ENCODE results near the gene MARK2.
"Not testable (repeated sequence)": the region's sequence is repeated elsewhere in the genome, so short reads cannot be mapped to it uniquely, and the experiment has no call there.

Gene MARK2

DNA sequence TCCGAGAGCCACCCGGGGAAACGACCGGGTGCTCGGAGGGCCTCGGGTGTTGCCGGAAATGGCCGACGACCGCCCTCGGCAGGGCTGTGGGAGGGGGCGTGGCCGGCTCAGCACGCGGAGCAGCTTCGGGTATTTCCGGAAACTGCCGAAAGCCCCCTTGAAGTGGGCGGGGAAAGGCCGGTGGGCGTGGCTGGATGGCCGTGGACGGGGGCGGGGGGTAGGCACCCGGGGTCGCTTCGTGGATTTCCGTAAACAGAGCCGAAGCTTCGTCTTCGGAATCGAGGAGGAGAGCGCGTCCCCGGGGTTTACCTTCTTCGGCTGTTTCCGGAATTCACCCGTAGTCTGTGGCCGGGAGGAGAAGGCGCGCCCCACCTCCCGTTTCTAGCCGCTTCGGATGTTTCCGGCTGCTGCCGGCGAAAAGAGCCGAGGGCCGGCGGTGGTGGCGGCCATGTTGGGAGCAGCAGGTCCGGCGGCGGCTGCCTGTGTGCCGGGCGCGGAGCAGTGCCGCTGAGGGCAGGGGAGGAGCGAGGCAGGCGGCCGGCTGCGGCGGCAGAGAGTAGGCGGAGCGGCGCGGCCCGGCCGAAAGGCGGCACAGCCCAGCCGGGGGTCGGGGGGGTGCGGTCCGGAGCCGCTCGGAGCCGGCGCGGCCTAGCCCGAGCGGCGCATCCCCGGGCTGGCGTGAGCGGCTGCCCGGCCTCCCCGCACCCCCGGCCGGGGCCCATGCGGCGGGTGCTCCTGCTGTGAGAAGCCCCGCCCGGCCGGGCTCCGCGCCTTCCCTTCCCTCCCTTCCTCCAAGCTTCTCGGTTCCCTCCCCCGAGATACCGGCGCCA lies at the start of gene MARK2:
Gene MARK2, plus strand, starts transcription at position 433 of the 830 bp plus-strand sequence. Its CDS starts 397 bp downstream, at position 830.
- DNase-seq, result peak; percentile 98 to 100

DNA sequence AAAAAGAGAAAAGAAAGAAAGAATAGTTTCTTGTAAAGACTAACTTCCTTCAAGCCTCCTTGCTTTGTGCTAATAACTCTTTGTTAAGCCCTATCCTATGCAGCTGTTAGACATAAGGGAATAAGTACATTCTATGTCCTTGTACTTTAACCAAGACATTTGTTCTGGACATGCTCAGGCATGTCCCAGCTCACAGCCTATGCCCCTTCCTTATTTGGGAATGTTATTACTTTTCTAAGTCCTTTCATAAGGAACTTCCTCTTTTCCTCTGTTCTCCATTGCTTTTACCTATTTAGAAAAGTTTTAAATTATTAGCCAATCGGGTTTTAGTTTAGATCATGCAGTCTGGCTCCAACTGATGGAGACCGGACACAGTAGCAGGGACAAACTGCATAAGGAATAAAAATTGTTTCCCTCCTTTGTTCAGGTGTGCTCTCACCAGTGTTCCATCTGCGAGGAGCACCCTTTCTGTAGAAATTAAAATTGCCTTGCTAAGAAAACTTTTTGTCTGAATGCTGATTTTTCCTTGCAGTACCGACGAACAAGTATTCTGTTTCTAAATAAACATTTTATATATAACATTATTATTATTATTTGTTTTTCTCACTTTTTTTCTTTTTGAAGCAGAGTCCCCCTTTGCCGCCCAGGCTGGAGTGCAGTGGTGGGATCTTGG lies 47.3 kb upstream of the MARK2 start:
- DNase-seq, result no peak

DNA sequence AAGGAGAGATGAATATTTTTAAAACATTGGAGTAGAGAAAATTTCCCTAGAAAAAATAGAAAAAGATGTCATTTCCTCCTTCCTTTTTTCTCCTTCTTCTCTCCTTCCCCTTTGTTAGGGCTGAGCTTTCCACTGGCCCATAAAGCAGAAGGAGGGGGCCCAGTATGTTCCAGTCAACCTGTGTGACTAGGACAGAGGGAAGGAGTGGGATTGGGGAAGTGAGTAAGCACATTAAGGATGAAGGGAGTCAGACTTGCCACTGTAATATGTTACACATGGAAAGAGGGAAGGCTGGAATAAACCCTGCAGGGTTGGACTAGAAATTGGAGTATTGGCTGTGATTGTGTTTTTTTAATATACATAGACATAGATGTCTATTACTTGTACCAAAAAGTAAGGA lies 45.7 kb upstream of the MARK2 start:
- no peak for DNase-seq

DNA sequence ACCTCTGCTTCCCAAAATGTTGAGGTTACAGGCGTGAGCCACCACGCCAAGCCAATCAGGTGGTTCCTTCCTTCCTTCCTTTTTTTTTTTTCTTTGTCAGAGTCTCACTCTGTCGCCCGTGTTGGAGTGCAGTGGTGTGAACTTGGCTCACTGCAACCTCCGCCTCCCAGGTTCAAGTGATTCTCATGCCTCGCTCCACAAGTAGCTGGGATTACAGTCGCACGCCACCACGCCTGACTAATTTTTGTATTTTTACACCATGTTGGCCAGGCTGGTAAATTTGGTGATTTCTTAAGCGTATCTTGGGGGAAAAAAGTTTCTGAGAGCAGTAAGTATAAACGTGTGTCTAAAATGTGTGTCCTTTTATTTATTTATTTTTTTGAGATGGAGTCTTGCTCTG lies 43.8 kb upstream of the MARK2 start:
- no peak for DNase-seq

DNA sequence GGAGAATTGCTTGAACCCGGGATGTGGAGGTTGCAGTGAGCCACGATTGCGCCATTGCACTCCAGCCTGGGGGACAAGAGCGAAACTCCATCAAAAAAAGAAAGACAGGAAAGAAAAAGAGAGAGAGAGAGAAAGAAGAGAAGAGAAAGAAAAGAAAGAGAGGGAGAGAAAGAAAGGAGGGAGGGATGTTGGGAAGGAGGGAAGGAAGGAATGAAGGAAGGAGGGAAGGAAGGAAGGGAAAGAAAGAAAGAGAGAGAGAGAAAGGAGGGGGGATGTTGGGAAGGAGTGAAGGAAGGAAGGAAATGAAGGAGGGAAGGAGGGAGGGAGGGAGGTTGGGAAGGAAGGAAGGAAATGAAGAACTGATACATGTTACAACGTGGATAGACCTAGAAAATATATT lies 38.0 kb upstream of the MARK2 start:
- DNase-seq, result no peak

GRCh38 chr11:63802637-63803414 lies 36.1 kb upstream of the MARK2 start:
- no peak for DNase-seq

DNA sequence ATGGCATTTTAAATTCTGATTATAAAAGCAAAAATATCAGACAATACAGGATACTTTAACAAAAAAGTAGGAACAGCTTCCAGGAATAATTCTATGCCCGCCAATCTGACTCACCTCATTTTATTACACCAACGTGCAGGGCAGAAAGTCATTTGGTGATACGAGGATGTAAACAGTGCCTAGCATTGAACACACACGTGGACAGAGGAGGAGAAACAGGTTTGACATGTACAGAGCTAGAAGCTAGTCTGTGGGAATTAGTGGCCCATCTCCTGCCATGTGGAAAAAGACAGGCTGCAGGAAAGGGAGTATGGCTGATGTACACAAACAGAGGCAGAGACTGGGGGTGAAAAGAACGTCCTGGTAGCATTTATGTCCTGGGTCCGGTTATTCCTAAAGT lies 34.7 kb upstream of the MARK2 start:
- DNase-seq, result no peak

DNA sequence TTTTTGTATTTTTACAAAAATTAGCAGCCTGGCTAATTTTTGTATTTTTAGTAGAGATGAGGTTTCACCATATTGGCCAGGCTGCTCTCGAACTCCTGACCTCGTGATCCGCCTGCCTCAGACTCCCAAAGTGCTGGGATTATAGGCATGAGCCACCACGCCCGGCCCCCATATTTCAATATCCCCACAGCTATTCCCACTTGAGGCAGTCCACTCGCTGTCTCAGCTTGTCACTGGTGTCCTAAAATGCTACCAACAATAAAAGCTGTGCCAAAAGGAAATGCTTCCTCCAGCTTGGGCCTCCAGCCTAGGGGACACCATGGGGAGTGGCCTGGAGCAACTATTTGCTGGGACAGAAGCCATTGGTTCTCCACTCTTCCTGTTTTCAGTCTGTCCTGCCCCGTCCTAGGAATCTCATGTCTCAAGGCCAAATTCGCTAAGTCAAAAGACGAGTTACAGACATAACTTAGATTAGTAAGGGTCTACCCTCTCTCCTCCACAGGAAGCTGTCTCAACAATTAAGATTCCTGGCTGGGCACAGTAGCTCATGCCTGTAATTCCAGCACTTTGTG lies 33.0 kb upstream of the MARK2 start:
- DNase-seq, result no peak

GRCh38 chr11:63810383-63810782 lies 28.5 kb upstream of the MARK2 start:
- not testable (repeated sequence) for DNase-seq

DNA sequence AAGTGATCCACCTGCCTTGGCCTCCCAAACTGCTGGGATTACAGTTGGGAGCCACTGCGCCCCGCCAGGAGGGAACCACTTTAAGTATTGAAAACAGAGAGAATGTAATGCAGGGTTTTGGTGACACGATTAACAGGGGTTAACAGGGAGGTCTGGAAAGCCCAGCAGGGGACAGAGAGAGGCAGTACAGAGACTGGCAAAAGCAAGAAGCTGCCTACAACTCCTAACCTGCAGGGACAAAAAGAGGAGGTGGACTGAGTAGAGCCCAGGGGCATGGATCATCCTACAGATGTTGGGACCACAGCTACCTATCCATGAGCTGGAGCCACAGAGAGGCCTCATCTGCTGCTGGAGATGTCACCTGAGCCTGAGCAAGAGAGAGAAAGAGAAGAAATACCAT lies 27.4 kb upstream of the MARK2 start:
- DNase-seq, result no peak

DNA sequence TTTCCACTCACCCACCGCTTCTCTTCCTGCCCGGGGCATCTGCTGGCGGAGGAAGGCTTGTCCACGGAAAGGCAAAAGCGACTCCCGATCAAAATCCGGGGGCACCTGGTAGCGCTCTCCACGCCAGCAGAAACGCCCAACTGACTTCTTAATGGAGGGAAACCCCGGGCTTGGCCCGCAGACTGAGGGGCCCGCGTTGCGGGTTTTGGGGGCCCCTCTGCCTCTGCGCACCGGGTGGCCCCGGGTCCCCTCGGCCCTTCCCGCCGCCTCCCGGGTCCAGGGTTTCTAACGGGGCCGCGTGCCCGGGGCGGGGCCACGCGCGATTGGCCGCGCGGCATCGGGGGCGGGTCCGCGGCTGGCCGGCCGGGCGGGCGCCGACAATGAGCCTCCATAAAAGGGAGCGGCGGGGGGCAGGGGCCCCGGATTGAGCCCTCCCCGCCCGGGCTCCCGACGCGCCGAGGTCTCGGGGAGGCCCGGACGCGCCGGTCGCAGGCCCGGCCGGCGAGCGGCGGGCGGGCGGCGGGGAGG lies 25.8 kb upstream of the MARK2 start, which contains the start of gene SPINDOC:
Gene SPINDOC, plus strand, starts transcription at position 422 of the 528 bp plus-strand sequence. CDS start 231 bp downstream, outside the sequence.
- DNase-seq, result peak; percentile 79 to 87

GRCh38 chr11:63813563-63814382 lies 25.1 kb upstream of the MARK2 start:
- peak; percentile 37 to 59 for DNase-seq

GRCh38 chr11:63814383-63814736 lies 24.6 kb upstream of the MARK2 start:
- DNase-seq, result no peak

DNA sequence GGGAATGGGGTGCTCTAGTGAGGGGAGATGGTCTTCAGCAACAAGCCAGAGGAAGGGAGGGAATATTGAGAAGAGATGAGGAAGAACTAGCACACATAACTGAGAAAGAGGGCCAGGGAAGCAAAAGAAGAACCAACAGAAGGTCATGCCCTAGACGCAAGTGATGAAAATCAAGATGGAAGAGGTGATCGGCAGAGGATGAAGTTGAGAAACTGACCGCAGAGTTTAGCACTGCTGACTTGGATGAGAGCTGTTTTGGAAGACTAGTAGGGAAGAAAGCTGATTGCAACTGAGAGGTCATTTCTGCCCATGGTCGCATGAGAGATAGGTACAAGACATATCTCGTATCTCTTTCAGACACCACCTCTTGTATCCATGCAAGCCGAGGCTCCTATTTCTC lies 22.7 kb upstream of the MARK2 start:
- no peak for DNase-seq

GRCh38 chr11:63816732-63817131 lies 22.2 kb upstream of the MARK2 start:
- no peak for DNase-seq

- no peak for DNase-seq
Measured at GRCh38 chr11:63817758-63818498, 21.0 kb upstream of the MARK2 start.

GRCh38 chr11:63818609-63819008 lies 20.3 kb upstream of the MARK2 start:
- no peak for DNase-seq

- no peak for DNase-seq
Measured at GRCh38 chr11:63821411-63821810, 17.5 kb upstream of the MARK2 start.

DNA sequence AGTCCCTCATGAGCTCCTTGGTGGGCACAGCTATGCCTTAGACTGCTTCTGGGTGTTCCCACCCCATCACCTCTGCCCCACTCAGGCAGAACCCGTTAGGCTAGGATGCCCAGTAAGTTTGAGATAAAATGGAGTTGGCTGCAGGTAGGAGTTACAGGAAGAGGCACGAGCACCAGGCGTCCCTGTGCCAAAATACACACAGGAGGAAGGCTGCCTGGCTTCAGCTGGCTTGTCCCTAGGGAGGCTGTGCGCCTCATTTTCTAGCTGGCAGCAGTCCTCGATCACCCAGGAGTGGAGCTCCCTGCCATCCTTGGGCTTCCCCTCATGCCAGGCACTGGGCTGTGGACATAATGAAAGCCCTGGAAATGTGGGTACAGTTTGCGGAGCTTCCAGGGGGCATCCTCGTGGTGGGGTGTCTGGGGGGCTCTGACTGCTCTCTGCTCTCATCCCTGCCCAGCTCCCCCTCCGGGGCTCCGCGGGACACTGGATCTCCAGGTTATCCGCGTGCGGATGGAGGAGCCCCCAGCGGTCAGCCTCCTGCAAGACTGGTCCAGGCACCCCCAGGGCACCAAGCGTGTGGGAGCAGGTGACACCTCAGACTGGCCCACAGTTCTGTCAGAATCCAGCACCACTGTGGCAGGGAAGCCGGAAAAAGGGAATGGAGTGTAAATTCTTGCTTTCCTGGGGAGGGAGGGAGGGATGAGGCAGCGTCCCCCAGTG lies 12.3 kb upstream of the MARK2 start:
- DNase-seq, result peak; percentile 40 to 46

GRCh38 chr11:63829823-63830489 lies 9.0 kb upstream of the MARK2 start:
- DNase-seq, result peak in 1 of 2 experiments; percentile 13
